RWPE2 (cell line): Measurements from ENCODE around the gene SMC3.
"Not testable (repeated sequence)": the region's sequence is repeated elsewhere in the genome, so short reads cannot be mapped to it uniquely, and the experiment has no call there.

ENCODE experiments used
- ATAC-seq: fragments of 200-7000 bp; cut with Tn5 transposase; 3 replicates; pipeline ENCODE4 v1.9.1; 2021; ENCODE audit warnings: low read depth
- DNase-seq: peaks from one replicate; pipeline ENCODE4 v3.0.0-alpha.2; 2020; ENCODE audit warnings: low spot score
- H3K27ac ChIP-seq: fragments of 450-650 bp; 2 replicates; pipeline ENCODE4 v1.5.1; 2017; ENCODE audit warnings: mild to moderate bottlenecking; ENCODE audit not compliant: poor library complexity, severe bottlenecking
- H3K27me3 ChIP-seq: fragments of 250-450 bp; sonication (Bioruptor Pico); 2 replicates; pipeline ENCODE4 v1.5.1; 2021; ENCODE audit warnings: mild to moderate bottlenecking, moderate library complexity; ENCODE audit not compliant: insufficient read depth, poor library complexity, severe bottlenecking
- H3K36me3 ChIP-seq: fragments of 250-450 bp; sonication (Bioruptor Pico); 2 replicates; pipeline ENCODE4 v1.5.1; 2020; ENCODE audit warnings: low read depth, mild to moderate bottlenecking, moderate library complexity
- H3K4me1 ChIP-seq: fragments of 250-450 bp; sonication (Bioruptor Pico); 2 replicates; pipeline ENCODE4 v1.5.1; 2021; ENCODE audit warnings: mild to moderate bottlenecking, moderate library complexity; ENCODE audit not compliant: insufficient read depth, poor library complexity, severe bottlenecking
- H3K4me3 ChIP-seq: fragments of 250-450 bp; sonication (Bioruptor Pico); 2 replicates; pipeline ENCODE4 v1.5.1; 2021; ENCODE audit warnings: mild to moderate bottlenecking, moderate library complexity; ENCODE audit not compliant: severe bottlenecking
- H3K9me3 ChIP-seq: fragments of 250-450 bp; sonication (Bioruptor Pico); 2 replicates; pipeline ENCODE4 v1.5.1; 2021; ENCODE audit warnings: mild to moderate bottlenecking, moderate library complexity; ENCODE audit not compliant: severe bottlenecking
- CTCF ChIP-seq: fragments of 450-650 bp; IDR thresholded peaks from one replicate; pipeline ENCODE4 v1.5.1; 2017; ENCODE audit warnings: mild to moderate bottlenecking, moderate library complexity; ENCODE audit not compliant: poor library complexity, severe bottlenecking

SMC3 gene

GRCh38 chr10:110524859-110525232, 42.6 kb upstream of the SMC3 start:
- Histone ChIP-seq H3K27ac (peak overlapping the region; percentile 38), H3K9me3 (no peaks in the 10 kb centered on the region), H3K4me3 (no peak overlapping the region), H3K36me3 (0 out of 2 replicates have a peak, but pooled peaks cover 4% of the 10 kb centered on the region), H3K4me1 (peaks cover 28% of the 10 kb centered on the region), H3K27me3 (no peaks in the 10 kb centered on the region)
- ATAC-seq (no peak), DNase-seq (no peak)
- no peak for TF ChIP-seq CTCF

DNA sequence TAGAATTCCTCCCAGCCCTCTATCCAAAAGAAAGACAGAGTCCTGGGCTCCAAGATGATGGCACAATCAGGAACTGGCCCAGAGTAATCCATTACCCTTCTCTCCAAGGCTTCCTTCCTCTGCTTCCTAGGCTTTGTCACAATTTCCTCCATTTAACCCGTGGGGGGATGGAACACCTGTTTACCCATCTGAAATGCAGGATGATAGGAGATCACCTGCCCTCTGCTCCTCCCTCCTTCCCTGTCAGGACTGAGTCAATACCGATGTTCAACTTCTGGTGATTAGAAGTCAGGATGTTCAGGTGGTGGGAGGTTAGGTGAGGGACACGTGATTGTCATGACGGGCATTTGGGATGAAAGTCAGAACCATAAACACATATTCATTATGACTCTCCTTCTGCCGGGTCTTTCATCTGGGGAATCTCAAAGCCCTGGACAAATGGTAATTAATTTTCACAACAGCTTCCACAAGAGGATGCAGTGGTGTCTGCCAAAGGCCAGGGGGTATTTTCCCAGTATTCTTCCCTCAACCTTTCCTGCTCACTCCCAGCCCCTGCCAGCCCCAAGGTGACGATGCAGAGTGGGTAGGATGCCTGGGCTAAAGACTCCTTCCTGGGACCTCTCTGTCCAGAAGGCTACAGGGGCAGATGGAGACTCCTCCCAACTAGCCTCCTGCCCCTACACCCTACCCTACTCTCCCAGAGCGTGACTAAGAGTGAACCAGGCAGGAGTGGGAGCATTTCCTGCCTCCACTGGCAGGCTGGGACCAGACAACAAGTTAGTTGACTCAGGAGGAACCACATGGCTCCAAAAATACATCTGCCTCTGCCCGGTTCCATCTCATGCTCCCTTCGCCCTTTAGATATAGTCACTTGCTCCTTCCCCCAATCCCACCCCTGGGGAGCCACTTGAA, 41.9 kb upstream of the SMC3 start:
- ATAC-seq = peak; percentile 55
- DNase-seq = no peak
- H3K36me3 ChIP-seq = no peaks in the 10 kb centered on the region
- H3K27ac ChIP-seq = peak overlapping the region; percentile 38
- H3K27me3 ChIP-seq = no peaks in the 10 kb centered on the region
- H3K4me1 ChIP-seq = peaks cover 31% of the 10 kb centered on the region
- no peak overlapping the region for H3K4me3 ChIP-seq
- TF ChIP-seq CTCF = no peak
- H3K9me3 ChIP-seq = no peaks in the 10 kb centered on the region

DNA sequence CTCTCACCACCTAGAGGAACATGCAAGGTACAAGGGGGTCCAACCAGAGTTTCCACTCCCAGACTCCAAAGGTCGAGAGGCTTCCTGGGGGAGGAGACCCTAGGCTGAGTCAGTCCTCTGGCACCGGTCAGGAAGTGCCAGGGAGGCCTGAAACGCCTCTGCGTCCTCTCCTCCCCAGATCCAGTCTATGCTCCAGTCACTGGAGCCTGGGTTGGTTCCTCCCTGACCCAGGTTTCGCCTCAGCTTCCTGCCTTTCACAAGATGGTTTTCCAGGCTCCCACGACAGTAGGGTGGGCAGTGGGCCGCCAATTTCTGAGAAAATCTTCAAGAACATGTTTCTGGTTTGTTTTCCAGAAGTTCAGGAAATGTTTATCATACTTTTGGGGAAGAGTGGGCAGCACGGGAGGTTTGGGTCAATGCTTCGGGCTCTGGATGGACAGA, 39.7 kb upstream of the SMC3 start:
- ATAC-seq = no peak
- Histone ChIP-seq H3K4me3 (no peak overlapping the region), H3K4me1 (peaks cover 37% of the 10 kb centered on the region), H3K27ac (peak overlapping the region; percentile 47), H3K36me3 (no peaks in the 10 kb centered on the region), H3K27me3 (no peaks in the 10 kb centered on the region), H3K9me3 (no peaks in the 10 kb centered on the region)
- no peak for DNase-seq
- TF ChIP-seq CTCF = no peak

GRCh38 chr10:110528224-110528996, 39.1 kb upstream of the SMC3 start:
- H3K27ac ChIP-seq = peak overlapping the region; percentile 47
- no peaks in the 10 kb centered on the region for H3K9me3 ChIP-seq
- ATAC-seq (no peak), DNase-seq (no peak)
- H3K27me3 ChIP-seq = no peaks in the 10 kb centered on the region
- H3K36me3 ChIP-seq = no peaks in the 10 kb centered on the region
- H3K4me3 ChIP-seq = no peak overlapping the region
- peaks cover 37% of the 10 kb centered on the region for H3K4me1 ChIP-seq
- TF ChIP-seq CTCF = no peak

DNA sequence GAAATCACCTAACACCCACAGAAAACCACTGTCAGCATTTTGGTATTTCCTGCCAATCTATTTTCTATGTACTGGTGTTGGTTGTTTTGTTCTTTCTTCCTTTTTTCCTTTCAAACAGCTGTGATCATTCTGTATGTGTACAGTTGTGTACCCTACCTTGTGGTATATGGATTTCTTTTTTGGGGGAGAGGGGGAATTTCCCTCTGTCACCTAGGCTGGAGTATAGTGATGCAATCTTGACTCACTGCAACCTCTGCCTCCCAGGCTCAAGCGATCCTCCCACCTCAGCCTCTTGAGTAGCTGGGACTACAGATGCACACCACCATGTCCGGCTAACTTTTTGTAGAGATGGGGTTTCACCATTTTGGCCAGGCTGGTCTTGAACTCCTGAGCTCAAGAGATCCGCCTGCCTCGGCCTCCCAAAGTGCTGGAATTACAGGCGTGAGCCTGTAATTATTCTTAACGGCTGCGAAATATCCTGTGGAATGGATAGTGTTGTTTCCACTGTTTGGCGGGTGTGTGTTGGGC, 38.4 kb upstream of the SMC3 start:
- H3K4me3 ChIP-seq, H3K9me3 ChIP-seq, DNase-seq, H3K27me3 ChIP-seq, ATAC-seq, H3K36me3 ChIP-seq: not testable (repeated sequence)
- Histone ChIP-seq H3K27ac (peak overlapping the region; percentile 47), H3K4me1 (peaks cover 37% of the 10 kb centered on the region)
